ENCODE data around the gene ZBED4. TPM values are rescaled to one million over a fixed set of nuclear protein-coding genes. Genes with fewer than 3 reads are reported as not detected.

The ZBED4 gene
- total and polyA plus RNA-seq, 2 donors (not counting 1 experiment from before 2014, with no cell fraction given): 3.5 to 6.3 TPM

DNA sequence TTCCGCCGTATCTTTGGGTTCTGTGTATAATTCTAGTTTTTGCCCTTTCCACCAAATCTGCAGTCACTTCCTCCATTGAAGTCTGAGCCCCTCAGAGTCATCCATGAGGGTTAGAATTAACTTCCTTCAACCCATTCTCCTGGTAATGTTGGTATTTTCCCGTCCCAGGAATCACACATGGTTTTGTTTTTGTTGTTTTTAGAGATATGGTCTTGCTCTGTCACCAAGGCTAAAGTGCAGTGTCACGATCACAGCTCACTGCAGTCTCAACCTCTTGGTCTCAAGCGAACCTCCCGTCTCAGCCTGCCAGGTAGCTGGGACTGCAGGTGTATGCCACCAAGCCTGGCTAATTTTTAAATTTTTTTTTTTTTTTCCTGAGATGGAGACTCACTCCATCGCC lies 18.7 kb downstream of the ZBED4 start:
- H3K27me3 ChIP-seq (ENCODE audit: control insufficient read depth, insufficient read depth, low read length): no peaks in the 10 kb centered on the region
- TF ChIP-seq, protein P1, sequence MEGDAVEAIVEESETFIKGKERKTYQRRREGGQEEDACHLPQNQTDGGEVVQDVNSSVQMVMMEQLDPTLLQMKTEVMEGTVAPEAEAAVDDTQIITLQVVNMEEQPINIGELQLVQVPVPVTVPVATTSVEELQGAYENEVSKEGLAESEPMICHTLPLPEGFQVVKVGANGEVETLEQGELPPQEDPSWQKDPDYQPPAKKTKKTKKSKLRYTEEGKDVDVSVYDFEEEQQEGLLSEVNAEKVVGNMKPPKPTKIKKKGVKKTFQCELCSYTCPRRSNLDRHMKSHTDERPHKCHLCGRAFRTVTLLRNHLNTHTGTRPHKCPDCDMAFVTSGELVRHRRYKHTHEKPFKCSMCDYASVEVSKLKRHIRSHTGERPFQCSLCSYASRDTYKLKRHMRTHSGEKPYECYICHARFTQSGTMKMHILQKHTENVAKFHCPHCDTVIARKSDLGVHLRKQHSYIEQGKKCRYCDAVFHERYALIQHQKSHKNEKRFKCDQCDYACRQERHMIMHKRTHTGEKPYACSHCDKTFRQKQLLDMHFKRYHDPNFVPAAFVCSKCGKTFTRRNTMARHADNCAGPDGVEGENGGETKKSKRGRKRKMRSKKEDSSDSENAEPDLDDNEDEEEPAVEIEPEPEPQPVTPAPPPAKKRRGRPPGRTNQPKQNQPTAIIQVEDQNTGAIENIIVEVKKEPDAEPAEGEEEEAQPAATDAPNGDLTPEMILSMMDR (conservative IDR thresholded peaks at IDR 0.05 in 1 of 2, IDR thresholded peaks at IDR 0.05 in 1 of 2; ENCODE audit: low read depth in 1 of 2, low read length in 2 of 2): no peak
- TF ChIP-seq EZH2 (IDR thresholded peaks at IDR 0.05; ENCODE audit: low read length, missing control alignments): no peak
- H4K20me1 ChIP-seq (ENCODE audit: control insufficient read depth, extremely low read depth, insufficient read depth, low read length): no peaks in the 10 kb centered on the region
- H3K9ac ChIP-seq (ENCODE audit: insufficient read depth, low read length): no peak overlapping the region
- peaks cover 2% of the 10 kb centered on the region for H3K36me3 ChIP-seq (ENCODE audit: control insufficient read depth, insufficient read depth, low read length)
- H3K79me2 ChIP-seq (ENCODE audit: control insufficient read depth, insufficient read depth, low read length): peaks cover 50% of the 10 kb centered on the region
- H2AFZ ChIP-seq (ENCODE audit: low read length): no peak overlapping the region
- DNase-seq (ENCODE audit: low read depth in 2 of 2): no peak
- H3K4me2 ChIP-seq (ENCODE audit: extremely low read depth, insufficient read depth, low read length): no peak overlapping the region
- H3K4me1 ChIP-seq (ENCODE audit: control insufficient read depth, extremely low read depth, insufficient read depth, low read length): no peaks in the 10 kb centered on the region
- no peak overlapping the region for H3K27ac ChIP-seq (ENCODE audit: insufficient read depth, low read length)
- H3K4me3 ChIP-seq (replicated peaks in 1 of 4; ENCODE audit: control extremely low read depth in 1 of 4, insufficient read depth in 1 of 4, low read depth in 3 of 4, low read length in 4 of 4): no peak overlapping the region
- H3K9me3 ChIP-seq (ENCODE audit: control insufficient read depth, insufficient read depth, low read depth, low read length): no peaks in the 10 kb centered on the region

DNA sequence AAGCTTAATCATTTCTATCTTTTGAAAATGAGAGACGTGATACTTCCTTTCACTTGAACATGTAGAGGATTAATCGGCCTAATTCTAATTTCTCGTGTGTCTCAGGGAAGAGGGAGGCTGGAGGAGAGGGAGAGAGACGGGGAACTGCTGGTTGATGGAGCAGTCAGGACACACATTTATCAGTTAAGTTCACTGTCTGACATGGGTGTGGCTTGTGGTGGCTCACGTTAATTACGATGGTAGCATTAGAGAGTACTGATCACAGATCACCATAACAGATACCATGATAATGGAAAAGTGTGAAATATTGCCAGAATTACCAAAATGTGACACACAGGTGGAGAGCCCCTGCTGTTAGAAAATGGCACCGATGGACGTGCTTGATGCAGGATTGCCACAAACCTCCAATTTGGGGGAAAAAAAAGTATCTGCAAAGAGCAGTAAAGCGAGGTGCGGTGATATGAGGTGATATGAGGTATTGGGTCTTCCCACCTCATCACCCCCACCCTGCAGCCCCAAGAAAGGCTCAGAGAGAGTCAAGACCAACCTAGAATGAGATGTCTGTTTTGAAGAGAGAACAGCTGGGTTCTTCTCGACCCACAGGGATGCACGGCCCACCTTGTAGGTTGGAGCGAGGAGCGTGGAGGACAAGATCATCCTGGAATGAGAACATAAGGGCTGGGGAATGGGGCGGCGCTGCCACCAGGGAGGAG lies 19.7 kb downstream of the ZBED4 start:
- Histone ChIP-seq H3K4me2 (ENCODE audit: extremely low read depth, insufficient read depth, low read length) (no peak overlapping the region), H3K27me3 (ENCODE audit: control insufficient read depth, insufficient read depth, low read length) (no peaks in the 10 kb centered on the region), H3K27ac (ENCODE audit: insufficient read depth, low read length) (no peak overlapping the region), H3K4me3 (replicated peaks in 1 of 4; ENCODE audit: control extremely low read depth in 1 of 4, insufficient read depth in 1 of 4, low read depth in 3 of 4, low read length in 4 of 4) (no peak overlapping the region), H2AFZ (ENCODE audit: low read length) (no peak overlapping the region), H3K36me3 (ENCODE audit: control insufficient read depth, insufficient read depth, low read length) (peaks cover 2% of the 10 kb centered on the region), H4K20me1 (ENCODE audit: control insufficient read depth, extremely low read depth, insufficient read depth, low read length) (no peaks in the 10 kb centered on the region), H3K9me3 (ENCODE audit: control insufficient read depth, insufficient read depth, low read depth, low read length) (no peaks in the 10 kb centered on the region), H3K79me2 (ENCODE audit: control insufficient read depth, insufficient read depth, low read length) (peaks cover 43% of the 10 kb centered on the region), H3K9ac (ENCODE audit: insufficient read depth, low read length) (no peak overlapping the region), H3K4me1 (ENCODE audit: control insufficient read depth, extremely low read depth, insufficient read depth, low read length) (no peaks in the 10 kb centered on the region)
- DNase-seq (ENCODE audit: low read depth in 2 of 2): no peak
- TF ChIP-seq, protein P1 (conservative IDR thresholded peaks at IDR 0.05 in 1 of 2, IDR thresholded peaks at IDR 0.05 in 1 of 2; ENCODE audit: low read depth in 1 of 2, low read length in 2 of 2): no peak
- no peak for TF ChIP-seq EZH2 (IDR thresholded peaks at IDR 0.05; ENCODE audit: low read length, missing control alignments)

DNA sequence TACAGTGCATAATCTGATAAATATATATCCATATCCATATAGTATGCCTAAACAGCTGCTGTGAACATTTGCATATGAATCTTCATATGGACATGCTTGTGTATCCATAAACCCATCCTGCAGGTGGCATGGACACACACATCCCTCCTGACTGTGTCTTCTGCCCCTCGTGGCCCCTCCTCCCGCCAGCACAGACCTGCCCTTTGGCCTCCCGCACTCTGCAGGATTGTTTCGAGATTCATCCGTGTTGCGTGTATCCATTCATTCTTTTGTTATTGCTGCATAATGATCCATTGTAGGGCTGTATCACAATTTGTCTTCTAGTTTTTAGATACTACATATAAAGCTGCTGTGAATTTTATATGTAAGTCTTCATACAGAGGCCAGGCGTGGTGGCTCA lies 24.0 kb downstream of the ZBED4 start:
- TF ChIP-seq EZH2 (IDR thresholded peaks at IDR 0.05; ENCODE audit: low read length, missing control alignments): no peak
- TF ChIP-seq, protein P1 (conservative IDR thresholded peaks at IDR 0.05 in 1 of 2, IDR thresholded peaks at IDR 0.05 in 1 of 2; ENCODE audit: low read depth in 1 of 2, low read length in 2 of 2): no peak
- no peak overlapping the region for H3K4me2 ChIP-seq (ENCODE audit: extremely low read depth, insufficient read depth, low read length)
- no peak overlapping the region for H2AFZ ChIP-seq (ENCODE audit: low read length)
- H3K27me3 ChIP-seq (ENCODE audit: control insufficient read depth, insufficient read depth, low read length): no peaks in the 10 kb centered on the region
- H3K36me3 ChIP-seq (ENCODE audit: control insufficient read depth, insufficient read depth, low read length): no peaks in the 10 kb centered on the region
- peaks cover 2% of the 10 kb centered on the region for H3K4me1 ChIP-seq (ENCODE audit: control insufficient read depth, extremely low read depth, insufficient read depth, low read length)
- peaks cover 34% of the 10 kb centered on the region for H3K79me2 ChIP-seq (ENCODE audit: control insufficient read depth, insufficient read depth, low read length)
- no peak overlapping the region for H3K27ac ChIP-seq (ENCODE audit: insufficient read depth, low read length)
- no peak overlapping the region for H3K9ac ChIP-seq (ENCODE audit: insufficient read depth, low read length)
- no peak for DNase-seq (ENCODE audit: low read depth in 2 of 2)
- no peak overlapping the region for H3K4me3 ChIP-seq (replicated peaks in 1 of 4; ENCODE audit: control extremely low read depth in 1 of 4, insufficient read depth in 1 of 4, low read depth in 3 of 4, low read length in 4 of 4)
- H3K9me3 ChIP-seq (ENCODE audit: control insufficient read depth, insufficient read depth, low read depth, low read length): no peaks in the 10 kb centered on the region
- H4K20me1 ChIP-seq (ENCODE audit: control insufficient read depth, extremely low read depth, insufficient read depth, low read length): no peaks in the 10 kb centered on the region

All from fibroblast of lung (primary cell).